Measurements from ENCODE around the gene GHR.

GHR gene

DNA sequence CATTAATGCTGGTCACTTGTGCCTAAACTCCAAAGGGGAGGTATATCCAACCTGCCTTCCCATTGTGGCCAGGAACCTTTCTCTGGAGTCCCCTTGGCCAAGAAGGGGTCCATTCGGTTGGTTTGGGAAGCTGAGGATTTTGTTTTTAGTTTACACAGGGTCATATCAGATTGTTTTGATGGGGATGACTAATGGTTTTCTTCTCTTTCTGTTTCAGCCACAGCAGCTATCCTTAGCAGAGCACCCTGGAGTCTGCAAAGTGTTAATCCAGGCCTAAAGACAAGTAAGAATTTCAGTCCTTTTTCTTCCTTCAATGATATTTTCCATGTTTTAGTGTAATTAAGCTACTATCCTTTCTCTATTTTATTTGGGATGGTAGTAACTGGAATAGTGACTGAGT, 205.6 kb downstream of the GHR start:
- Histone ChIP-seq H3K9me3 (ENCODE audit: control insufficient read depth in 1 of 2, low read length in 2 of 2) (no peaks in the 10 kb centered on the region), H3K27ac (ENCODE audit: low read length) (no peak overlapping the region), H3K4me3 (ENCODE audit: low read depth in 1 of 2, low read length in 2 of 2) (no peak overlapping the region), H3K27me3 (ENCODE audit: low read depth, low read length) (no peaks in the 10 kb centered on the region), H3K4me1 (ENCODE audit: control insufficient read depth in 1 of 2, insufficient read depth in 2 of 2, low read length in 2 of 2) (peaks cover 0 to 3% of the 10 kb centered on the region in 2 donors), H3K36me3 (ENCODE audit: control insufficient read depth in 1 of 2, insufficient read depth in 2 of 2, low read length in 2 of 2) (no peaks in the 10 kb centered on the region)

GRCh38 chr5:42629284-42629683, 206.0 kb downstream of the GHR start:
- Histone ChIP-seq H3K27ac (ENCODE audit: low read length) (no peak overlapping the region), H3K4me3 (ENCODE audit: low read depth in 1 of 2, low read length in 2 of 2) (no peak overlapping the region), H3K27me3 (ENCODE audit: low read depth, low read length) (no peaks in the 10 kb centered on the region), H3K9me3 (ENCODE audit: control insufficient read depth in 1 of 2, low read length in 2 of 2) (no peaks in the 10 kb centered on the region), H3K36me3 (ENCODE audit: control insufficient read depth in 1 of 2, insufficient read depth in 2 of 2, low read length in 2 of 2) (no peaks in the 10 kb centered on the region), H3K4me1 (ENCODE audit: control insufficient read depth in 1 of 2, insufficient read depth in 2 of 2, low read length in 2 of 2) (peaks cover 0 to 3% of the 10 kb centered on the region in 2 donors)

GRCh38 chr5:42631241-42631640, 208.0 kb downstream of the GHR start:
- Histone ChIP-seq H3K36me3 (ENCODE audit: control insufficient read depth in 1 of 2, insufficient read depth in 2 of 2, low read length in 2 of 2) (no peaks in the 10 kb centered on the region), H3K4me3 (ENCODE audit: low read depth in 1 of 2, low read length in 2 of 2) (no peak overlapping the region), H3K27me3 (ENCODE audit: low read depth, low read length) (no peaks in the 10 kb centered on the region), H3K27ac (ENCODE audit: low read length) (no peak overlapping the region), H3K9me3 (ENCODE audit: control insufficient read depth in 1 of 2, low read length in 2 of 2) (no peaks in the 10 kb centered on the region), H3K4me1 (ENCODE audit: control insufficient read depth in 1 of 2, insufficient read depth in 2 of 2, low read length in 2 of 2) (peaks cover 0 to 3% of the 10 kb centered on the region in 2 donors)

- Histone ChIP-seq H3K4me3 (ENCODE audit: low read depth in 1 of 2, low read length in 2 of 2) (no peak overlapping the region), H3K27me3 (ENCODE audit: low read depth, low read length) (no peaks in the 10 kb centered on the region), H3K9me3 (ENCODE audit: control insufficient read depth in 1 of 2, low read length in 2 of 2) (no peaks in the 10 kb centered on the region), H3K36me3 (ENCODE audit: control insufficient read depth in 1 of 2, insufficient read depth in 2 of 2, low read length in 2 of 2) (no peaks in the 10 kb centered on the region), H3K4me1 (ENCODE audit: control insufficient read depth in 1 of 2, insufficient read depth in 2 of 2, low read length in 2 of 2) (peaks cover 0 to 3% of the 10 kb centered on the region in 2 donors), H3K27ac (ENCODE audit: low read length) (no peak overlapping the region)
Measured at GRCh38 chr5:42632354-42632900, 209.2 kb downstream of the GHR start.

DNA sequence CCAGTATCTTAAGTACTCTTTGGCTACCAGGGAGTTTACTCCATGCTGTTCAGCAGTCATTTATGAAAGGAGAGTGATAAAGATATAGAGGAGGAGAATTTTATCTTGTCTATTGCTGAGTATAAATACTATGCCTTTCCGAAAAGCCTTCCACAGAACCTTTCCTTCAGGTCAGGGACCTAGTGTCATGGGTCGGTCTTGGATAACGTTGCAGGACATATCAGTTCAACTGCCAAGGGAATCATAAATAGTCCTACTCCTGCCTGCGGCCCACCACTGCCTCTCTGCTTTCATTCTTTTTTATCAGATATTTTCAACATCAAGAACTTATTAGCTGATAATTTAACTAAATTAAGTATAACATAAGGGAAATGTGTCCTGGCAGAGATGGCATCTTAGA, 211.3 kb downstream of the GHR start:
- H3K9me3 ChIP-seq (ENCODE audit: control insufficient read depth in 1 of 2, low read length in 2 of 2) = no peaks in the 10 kb centered on the region
- no peaks in the 10 kb centered on the region for H3K27me3 ChIP-seq (ENCODE audit: low read depth, low read length)
- H3K27ac ChIP-seq (ENCODE audit: low read length) = no peak overlapping the region
- no peaks in the 10 kb centered on the region for H3K36me3 ChIP-seq (ENCODE audit: control insufficient read depth in 1 of 2, insufficient read depth in 2 of 2, low read length in 2 of 2)
- no peak overlapping the region for H3K4me3 ChIP-seq (ENCODE audit: low read depth in 1 of 2, low read length in 2 of 2)
- no peaks in the 10 kb centered on the region for H3K4me1 ChIP-seq (ENCODE audit: control insufficient read depth in 1 of 2, insufficient read depth in 2 of 2, low read length in 2 of 2)

DNA sequence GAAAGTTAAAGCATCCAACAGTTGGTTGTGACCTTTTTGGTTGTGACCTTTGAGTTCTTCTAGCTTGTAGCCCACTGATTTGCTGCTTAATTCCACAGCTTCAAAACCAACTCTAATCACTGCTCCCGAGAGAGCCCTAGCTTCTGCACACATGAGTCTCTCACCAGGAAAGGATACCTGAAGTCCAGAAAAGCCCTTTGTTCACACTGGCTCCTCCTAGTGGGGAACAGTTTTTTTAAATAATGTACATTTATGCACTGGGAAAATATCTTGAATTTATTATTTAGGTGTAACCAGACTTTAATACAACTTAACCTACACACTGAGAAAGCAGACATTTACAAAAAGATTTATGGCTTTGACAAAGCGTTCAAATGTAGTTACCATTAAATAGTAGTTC, 213.2 kb downstream of the GHR start:
- Histone ChIP-seq H3K9me3 (ENCODE audit: control insufficient read depth in 1 of 2, low read length in 2 of 2) (no peaks in the 10 kb centered on the region), H3K27ac (ENCODE audit: low read length) (no peak overlapping the region), H3K4me3 (ENCODE audit: low read depth in 1 of 2, low read length in 2 of 2) (no peak overlapping the region), H3K36me3 (ENCODE audit: control insufficient read depth in 1 of 2, insufficient read depth in 2 of 2, low read length in 2 of 2) (no peaks in the 10 kb centered on the region), H3K27me3 (ENCODE audit: low read depth, low read length) (no peaks in the 10 kb centered on the region), H3K4me1 (ENCODE audit: control insufficient read depth in 1 of 2, insufficient read depth in 2 of 2, low read length in 2 of 2) (no peaks in the 10 kb centered on the region)

- Histone ChIP-seq H3K27me3 (ENCODE audit: low read depth, low read length) (no peaks in the 10 kb centered on the region), H3K27ac (ENCODE audit: low read length) (no peak overlapping the region), H3K4me1 (ENCODE audit: control insufficient read depth in 1 of 2, insufficient read depth in 2 of 2, low read length in 2 of 2) (no peaks in the 10 kb centered on the region), H3K36me3 (ENCODE audit: control insufficient read depth in 1 of 2, insufficient read depth in 2 of 2, low read length in 2 of 2) (no peaks in the 10 kb centered on the region), H3K9me3 (ENCODE audit: control insufficient read depth in 1 of 2, low read length in 2 of 2) (no peaks in the 10 kb centered on the region), H3K4me3 (ENCODE audit: low read depth in 1 of 2, low read length in 2 of 2) (no peak overlapping the region)
Measured at GRCh38 chr5:42636946-42637345, 213.7 kb downstream of the GHR start.

DNA sequence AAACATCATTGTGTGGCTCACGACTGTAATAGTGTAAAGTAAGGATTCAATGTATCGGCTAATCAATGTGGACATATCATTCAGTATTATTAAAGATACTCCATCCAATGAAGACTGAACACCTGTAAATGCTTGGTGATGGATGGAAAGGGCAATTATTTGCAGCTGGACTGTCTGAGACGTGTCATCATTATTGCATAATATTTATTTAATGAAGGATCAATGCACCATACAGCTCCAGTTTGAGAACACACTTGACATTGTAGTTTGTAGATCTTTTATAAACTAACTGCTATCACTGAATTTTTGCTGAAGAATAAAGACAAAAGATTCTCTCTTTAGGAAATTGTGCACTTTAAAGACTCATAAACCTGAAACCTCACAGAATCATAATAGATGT, 215.7 kb downstream of the GHR start:
- Histone ChIP-seq H3K36me3 (ENCODE audit: control insufficient read depth in 1 of 2, insufficient read depth in 2 of 2, low read length in 2 of 2) (no peaks in the 10 kb centered on the region), H3K27ac (ENCODE audit: low read length) (no peak overlapping the region), H3K27me3 (ENCODE audit: low read depth, low read length) (no peaks in the 10 kb centered on the region), H3K9me3 (ENCODE audit: control insufficient read depth in 1 of 2, low read length in 2 of 2) (no peaks in the 10 kb centered on the region), H3K4me1 (ENCODE audit: control insufficient read depth in 1 of 2, insufficient read depth in 2 of 2, low read length in 2 of 2) (no peaks in the 10 kb centered on the region), H3K4me3 (ENCODE audit: low read depth in 1 of 2, low read length in 2 of 2) (no peak overlapping the region)

DNA sequence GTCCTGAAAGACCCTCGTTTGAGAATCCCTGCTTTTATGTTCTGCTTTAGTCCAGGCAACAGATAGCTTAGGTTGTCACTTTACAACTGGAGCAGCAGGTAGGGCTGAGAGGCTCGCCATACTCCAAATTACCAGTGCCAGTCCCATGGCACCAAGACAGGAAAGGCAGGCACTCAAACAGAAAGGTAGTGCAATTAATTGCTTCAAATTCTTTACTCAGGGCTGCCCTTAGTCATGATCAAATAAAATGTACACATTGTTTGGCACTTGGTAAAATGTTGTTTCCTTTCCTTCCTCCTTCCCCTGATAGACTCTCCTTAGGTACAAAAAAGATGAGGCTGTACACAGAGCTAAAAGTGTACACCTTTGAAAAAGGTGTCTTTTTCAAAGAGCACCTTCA, 217.6 kb downstream of the GHR start:
- Histone ChIP-seq H3K9me3 (ENCODE audit: control insufficient read depth in 1 of 2, low read length in 2 of 2) (no peaks in the 10 kb centered on the region), H3K4me3 (ENCODE audit: low read depth in 1 of 2, low read length in 2 of 2) (no peak overlapping the region), H3K36me3 (ENCODE audit: control insufficient read depth in 1 of 2, insufficient read depth in 2 of 2, low read length in 2 of 2) (no peaks in the 10 kb centered on the region), H3K27ac (ENCODE audit: low read length) (no peak overlapping the region), H3K4me1 (ENCODE audit: control insufficient read depth in 1 of 2, insufficient read depth in 2 of 2, low read length in 2 of 2) (no peaks in the 10 kb centered on the region), H3K27me3 (ENCODE audit: low read depth, low read length) (no peaks in the 10 kb centered on the region)

GRCh38 chr5:42641336-42642005, 218.2 kb downstream of the GHR start:
- H3K9me3 ChIP-seq (ENCODE audit: control insufficient read depth in 1 of 2, low read length in 2 of 2) = no peaks in the 10 kb centered on the region
- H3K4me3 ChIP-seq (ENCODE audit: low read depth in 1 of 2, low read length in 2 of 2) = no peak overlapping the region
- no peak overlapping the region for H3K27ac ChIP-seq (ENCODE audit: low read length)
- H3K27me3 ChIP-seq (ENCODE audit: low read depth, low read length) = no peaks in the 10 kb centered on the region
- no peaks in the 10 kb centered on the region for H3K4me1 ChIP-seq (ENCODE audit: control insufficient read depth in 1 of 2, insufficient read depth in 2 of 2, low read length in 2 of 2)
- H3K36me3 ChIP-seq (ENCODE audit: control insufficient read depth in 1 of 2, insufficient read depth in 2 of 2, low read length in 2 of 2) = no peaks in the 10 kb centered on the region

DNA sequence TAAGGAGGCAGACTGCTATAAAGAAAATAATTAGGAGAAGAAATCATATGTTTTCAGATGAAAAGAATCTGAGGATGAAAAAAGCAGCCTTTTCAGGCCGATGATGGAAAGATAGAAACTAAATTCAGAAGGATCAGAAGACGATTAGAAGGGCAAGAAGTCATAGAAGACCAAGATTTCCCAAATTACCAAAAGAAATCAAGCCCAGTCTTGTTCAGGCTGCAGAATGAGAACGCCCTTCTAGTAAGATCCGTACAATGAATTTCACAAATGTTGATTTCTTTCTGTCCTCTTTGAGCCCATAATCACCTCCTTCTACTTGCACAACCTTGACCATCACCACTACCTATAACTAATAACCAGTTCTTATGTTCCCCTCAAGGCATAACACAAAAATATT, 218.8 kb downstream of the GHR start:
- Histone ChIP-seq H3K4me3 (ENCODE audit: low read depth in 1 of 2, low read length in 2 of 2) (no peak overlapping the region), H3K27me3 (ENCODE audit: low read depth, low read length) (no peaks in the 10 kb centered on the region), H3K4me1 (ENCODE audit: control insufficient read depth in 1 of 2, insufficient read depth in 2 of 2, low read length in 2 of 2) (no peaks in the 10 kb centered on the region)

GRCh38 chr5:42643360-42643759, 220.1 kb downstream of the GHR start:
- Histone ChIP-seq H3K9me3 (ENCODE audit: control insufficient read depth in 1 of 2, low read length in 2 of 2) (no peaks in the 10 kb centered on the region), H3K4me3 (ENCODE audit: low read depth in 1 of 2, low read length in 2 of 2) (no peak overlapping the region), H3K27ac (ENCODE audit: low read length) (no peak overlapping the region), H3K4me1 (ENCODE audit: control insufficient read depth in 1 of 2, insufficient read depth in 2 of 2, low read length in 2 of 2) (no peaks in the 10 kb centered on the region), H3K27me3 (ENCODE audit: low read depth, low read length) (no peaks in the 10 kb centered on the region), H3K36me3 (ENCODE audit: control insufficient read depth in 1 of 2, insufficient read depth in 2 of 2, low read length in 2 of 2) (no peaks in the 10 kb centered on the region)

More for the DNA sequence above, 218.8 kb downstream of the GHR start:
- no peak overlapping the region for H3K27ac ChIP-seq (ENCODE audit: low read length)
- no peaks in the 10 kb centered on the region for H3K36me3 ChIP-seq (ENCODE audit: control insufficient read depth in 1 of 2, insufficient read depth in 2 of 2, low read length in 2 of 2)
- H3K9me3 ChIP-seq (ENCODE audit: control insufficient read depth in 1 of 2, low read length in 2 of 2) = no peaks in the 10 kb centered on the region

Measured in muscle layer of duodenum (tissue), 2 donors.